Measurements from ENCODE around the gene CHERP. TPM values are rescaled to one million over a fixed set of nuclear protein-coding genes. Genes with fewer than 3 reads are reported as not detected.

CHERP gene
- total RNA-seq, 4 donors from 2014 or later = 11.4 to 26.4 (median 22.4) TPM

DNA sequence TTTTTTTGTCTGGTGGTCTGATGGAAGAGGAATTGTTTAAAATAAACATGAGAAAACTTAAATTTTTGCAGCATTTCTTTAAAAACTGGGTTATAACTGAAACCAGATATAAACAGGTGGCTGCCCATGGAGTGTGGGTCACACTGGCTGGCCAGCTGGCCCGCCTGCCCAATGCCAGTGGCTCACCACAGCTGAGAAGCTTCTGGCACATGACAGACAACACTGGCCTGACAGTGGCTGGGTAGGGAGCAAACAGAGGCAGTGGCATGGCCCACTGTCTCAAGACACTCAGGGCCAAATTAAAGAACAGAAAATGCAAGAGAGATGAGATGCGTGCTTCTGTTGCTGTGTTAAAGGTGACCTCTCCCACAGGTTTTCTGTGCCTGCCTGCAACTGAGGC is 33.0 kb upstream of the CHERP start:
- Histone ChIP-seq H3K27ac (no peak overlapping the region), H3K9me3 (no peaks in the 10 kb centered on the region), H3K36me3 (peaks cover 0 to 39% (median 0%) of the 10 kb centered on the region in 3 donors), H3K4me1 (peaks cover 0 to 30% (median 23%) of the 10 kb centered on the region in 4 donors), H3K27me3 (no peaks in the 10 kb centered on the region), H3K4me3 (no peak overlapping the region)
- no peak for TF ChIP-seq CTCF (IDR thresholded peaks at IDR 0.05)
- no peak for TF ChIP-seq POLR2A (IDR thresholded peaks at IDR 0.05)
- DNase-seq = no peak

DNA sequence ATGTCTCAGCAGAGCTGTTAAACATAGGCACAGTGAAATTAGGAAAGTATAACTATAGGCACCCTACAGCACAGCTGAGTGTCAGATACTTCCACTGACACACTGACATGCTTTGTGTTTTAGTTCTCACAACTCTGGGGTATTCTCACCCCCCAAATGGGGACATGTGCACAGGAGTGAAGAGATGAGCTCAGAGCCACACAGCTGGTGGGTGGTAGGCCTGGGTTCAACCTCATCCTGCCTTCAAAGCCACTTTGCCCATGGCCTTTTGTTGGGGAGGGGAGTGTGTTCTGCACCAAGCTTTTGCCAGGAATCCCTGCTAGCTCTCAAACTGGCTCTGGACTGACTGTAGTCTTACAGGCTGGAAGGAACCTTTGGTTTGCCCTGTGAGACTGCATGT is 31.7 kb upstream of the CHERP start:
- no peak for TF ChIP-seq POLR2A (IDR thresholded peaks at IDR 0.05)
- no peak for TF ChIP-seq CTCF (IDR thresholded peaks at IDR 0.05)
- Histone ChIP-seq H3K4me1 (peaks cover 0 to 30% (median 20%) of the 10 kb centered on the region in 4 donors), H3K27me3 (no peaks in the 10 kb centered on the region), H3K27ac (peak overlapping the region in 2 of 4 donors; percentile 91 to 92), H3K9me3 (no peaks in the 10 kb centered on the region), H3K36me3 (peaks cover 0 to 47% (median 0%) of the 10 kb centered on the region in 3 donors), H3K4me3 (peak overlapping the region in 2 of 4 donors; percentile 94 to 98)
- DNase-seq = no peak

GRCh38 chr19:16573296-16573695 is 31.1 kb upstream of the CHERP start:
- no peaks in the 10 kb centered on the region for H3K9me3 ChIP-seq
- H3K36me3 ChIP-seq = peaks cover 0 to 46% (median 0%) of the 10 kb centered on the region in 3 donors
- DNase-seq = no peak
- peaks cover 0 to 30% (median 20%) of the 10 kb centered on the region in 4 donors for H3K4me1 ChIP-seq
- no peaks in the 10 kb centered on the region for H3K27me3 ChIP-seq
- peak overlapping the region; percentile 82 to 92 (median 90) for H3K27ac ChIP-seq
- H3K4me3 ChIP-seq = peak overlapping the region; percentile 69 to 98 (median 88)
- TF ChIP-seq POLR2A (IDR thresholded peaks at IDR 0.05) (no peak), CTCF (IDR thresholded peaks at IDR 0.05) (no peak)

DNA sequence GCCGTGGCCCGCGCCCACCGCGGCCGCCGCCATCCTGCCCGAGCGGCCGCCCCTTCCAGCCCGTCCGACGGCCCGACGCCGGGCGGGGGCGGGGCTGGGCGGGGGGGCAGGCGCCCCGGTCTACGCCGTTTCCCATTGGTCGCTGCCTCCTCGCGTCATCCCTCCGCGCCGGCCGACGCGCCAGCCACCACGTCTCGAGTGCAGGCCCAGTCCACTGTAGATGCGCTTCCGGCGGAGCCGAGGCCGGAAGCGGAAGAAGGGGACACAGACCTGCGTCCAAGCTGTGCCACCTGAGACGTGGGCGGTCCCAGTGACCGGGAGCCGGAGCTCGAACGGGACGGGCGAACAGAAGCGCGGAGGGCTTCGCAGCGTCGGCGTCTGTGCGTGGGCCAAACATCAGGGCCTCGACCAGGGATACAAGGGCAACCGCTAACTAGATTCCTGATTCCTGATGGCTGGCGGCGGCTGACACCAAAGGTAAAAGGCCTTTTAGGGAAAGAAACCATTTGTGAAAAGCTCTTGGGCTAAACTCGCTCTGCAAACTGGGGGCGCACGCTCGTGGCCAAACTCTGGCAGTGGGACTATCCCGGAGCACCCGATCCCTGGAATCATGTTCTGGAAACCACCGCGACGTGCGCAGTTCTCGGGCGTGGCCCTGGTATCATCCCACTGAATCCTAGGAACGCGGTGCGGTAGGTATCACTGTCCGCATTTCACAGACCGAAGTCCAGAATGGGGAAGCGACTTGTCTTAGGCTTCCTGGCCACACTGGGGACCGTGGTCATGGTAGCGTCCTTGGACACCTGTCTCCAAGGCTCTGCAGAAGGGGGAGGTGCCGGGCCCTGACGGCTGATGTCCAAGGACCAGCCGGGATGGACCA is 30.3 kb upstream of the CHERP start, which contains the start of gene SLC35E1:
TSS of gene SLC35E1 (minus strand) at position 84 of the 880 bp plus-strand sequence. CDS start at position 33, 51 bp downstream.
- peak within 1 kb of the TSS; percentile 69 to 98 (median 88) for H3K4me3 ChIP-seq
- peak within 1 kb of the TSS; percentile 82 to 92 (median 90) for H3K27ac ChIP-seq
- peaks cover 0 to 46% (median 0%) of the 10 kb centered on the region in 3 donors for H3K36me3 ChIP-seq
- peak; percentile 93 to 97 (median 97) for DNase-seq
- no peaks in the 10 kb centered on the region for H3K9me3 ChIP-seq
- H3K4me1 ChIP-seq = peaks cover 0 to 30% (median 20%) of the 10 kb centered on the region in 4 donors
- peak; percentile 73 to 83 for TF ChIP-seq POLR2A (IDR thresholded peaks at IDR 0.05)
- TF ChIP-seq CTCF (IDR thresholded peaks at IDR 0.05) = peak in 1 of 6 experiments; percentile 3
- H3K27me3 ChIP-seq = no peaks in the 10 kb centered on the region

DNA sequence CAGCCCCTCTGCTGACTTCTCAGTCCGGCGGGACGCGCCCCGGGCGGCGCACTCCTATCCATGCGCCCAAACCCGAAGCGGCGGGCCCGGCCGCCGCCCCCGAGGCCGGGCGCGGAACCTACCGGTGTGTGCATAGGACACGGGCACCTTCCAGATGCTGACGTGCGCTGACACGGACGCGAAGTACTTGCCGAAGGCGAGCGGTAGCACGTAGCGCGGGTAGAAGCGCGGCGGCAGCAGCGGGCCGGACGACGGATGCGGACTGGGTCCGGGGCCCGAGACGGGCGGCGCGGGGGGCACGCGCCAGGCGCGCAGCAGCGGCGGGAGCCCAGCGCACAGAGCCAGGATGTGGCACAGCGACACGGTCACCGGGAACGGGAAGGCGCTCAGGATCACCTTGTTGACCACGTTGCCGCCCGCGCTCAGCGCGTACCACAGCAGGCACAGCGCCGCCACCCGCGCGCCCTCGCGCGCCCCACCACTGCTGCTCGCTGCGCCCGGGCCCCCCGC is 29.6 kb upstream of the CHERP start:
- Histone ChIP-seq H3K36me3 (peaks cover 0 to 46% (median 0%) of the 10 kb centered on the region in 3 donors), H3K4me3 (peak overlapping the region; percentile 69 to 98 (median 88)), H3K4me1 (peaks cover 0 to 30% (median 20%) of the 10 kb centered on the region in 4 donors), H3K27ac (peak overlapping the region; percentile 82 to 92 (median 86)), H3K27me3 (no peaks in the 10 kb centered on the region), H3K9me3 (no peaks in the 10 kb centered on the region)
- TF ChIP-seq CTCF (IDR thresholded peaks at IDR 0.05) (no peak), POLR2A (IDR thresholded peaks at IDR 0.05) (no peak)
- peak in 1 of 3 donors; percentile 48 for DNase-seq

Data from Peyer's patch (tissue), 4 donors.